Measurements from ENCODE around the gene CCDC15.
"Not testable (repeated sequence)": the region's sequence is repeated elsewhere in the genome, so short reads cannot be mapped to it uniquely, and the experiment has no call there.

CCDC15 gene

DNA sequence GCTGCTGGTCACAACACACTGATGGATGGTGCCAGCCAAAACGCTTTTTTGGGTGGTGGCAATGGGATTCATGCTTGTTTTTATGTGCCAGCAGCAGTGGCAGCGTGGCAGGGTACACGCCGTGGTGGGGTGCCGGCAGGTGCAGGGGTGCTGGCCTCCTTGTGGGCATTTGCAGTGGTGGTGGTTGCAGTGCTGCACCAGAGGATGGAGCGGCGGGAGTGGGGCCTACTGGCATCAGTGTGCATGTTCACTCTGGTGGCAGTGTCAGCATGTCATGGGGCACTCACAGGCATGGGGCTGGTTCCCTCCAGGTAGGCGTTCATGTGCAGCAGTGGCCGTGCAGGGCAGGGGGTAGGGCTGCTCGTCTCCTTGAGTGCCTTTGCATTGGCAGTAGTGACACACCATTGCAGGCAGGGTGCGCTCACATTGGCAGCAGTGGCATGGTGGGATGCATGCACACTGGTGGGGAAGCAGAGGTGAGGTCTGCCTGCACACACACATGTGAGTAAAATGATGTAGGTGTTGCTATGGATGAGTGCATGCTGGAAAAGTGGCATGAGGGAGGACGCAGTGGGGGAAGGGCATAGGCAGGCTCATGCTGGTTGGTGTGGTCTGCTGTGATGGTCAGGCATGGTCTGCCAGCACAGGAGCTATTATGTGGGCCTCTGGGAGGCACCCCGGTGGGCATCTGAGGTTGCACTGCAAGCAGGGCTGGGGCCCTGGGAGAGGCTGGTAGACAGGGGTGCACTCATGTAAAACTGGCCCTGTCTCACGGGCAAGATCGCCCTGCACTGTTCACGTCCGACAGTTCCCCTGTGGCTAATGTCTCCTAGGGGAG lies 29.9 kb downstream of the CCDC15 start:
- FAIRE-seq (no peak), DNase-seq (ENCODE audit: insufficient read length, low spot score) (no peak)

DNA sequence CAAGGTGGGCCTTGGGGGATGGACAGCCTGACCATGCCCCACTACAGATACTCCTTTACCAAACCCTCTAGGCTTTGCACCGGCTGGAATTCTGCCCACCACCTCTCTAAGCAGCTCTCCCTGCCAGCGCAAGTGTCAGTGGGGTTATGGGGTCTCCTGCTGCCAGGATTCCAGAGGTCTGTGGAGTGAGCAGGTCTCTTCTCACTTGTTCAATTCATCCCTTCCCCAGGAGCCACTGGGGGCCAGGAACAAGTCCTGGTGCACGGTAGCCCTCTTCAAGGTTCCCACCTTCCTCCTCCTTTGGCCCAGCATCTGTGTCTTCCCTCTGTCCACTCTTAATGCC lies 30.5 kb downstream of the CCDC15 start:
- FAIRE-seq, result no peak
- DNase-seq (ENCODE audit: insufficient read length, low spot score), result no peak

DNA sequence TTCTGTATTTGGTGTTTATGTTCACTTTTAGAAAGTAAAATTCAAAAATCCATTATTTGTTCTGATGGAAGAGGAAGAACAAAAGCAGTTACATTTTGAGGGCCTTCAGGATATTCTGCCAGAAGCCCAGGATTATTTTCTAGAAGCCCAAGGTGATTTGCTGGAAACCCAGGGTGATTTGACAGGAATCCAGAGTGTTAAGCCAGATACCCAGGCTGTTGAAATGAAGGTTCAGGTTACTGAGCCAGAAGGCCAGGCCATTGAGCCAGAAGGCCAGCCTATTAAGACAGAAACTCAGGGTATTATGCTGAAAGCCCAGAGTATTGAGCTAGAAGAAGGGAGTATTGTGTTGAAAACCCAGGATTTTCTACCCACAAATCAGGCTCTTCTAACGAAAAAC lies 33.1 kb downstream of the CCDC15 start:
- FAIRE-seq (no peak), DNase-seq (ENCODE audit: insufficient read length, low spot score) (no peak)

DNA sequence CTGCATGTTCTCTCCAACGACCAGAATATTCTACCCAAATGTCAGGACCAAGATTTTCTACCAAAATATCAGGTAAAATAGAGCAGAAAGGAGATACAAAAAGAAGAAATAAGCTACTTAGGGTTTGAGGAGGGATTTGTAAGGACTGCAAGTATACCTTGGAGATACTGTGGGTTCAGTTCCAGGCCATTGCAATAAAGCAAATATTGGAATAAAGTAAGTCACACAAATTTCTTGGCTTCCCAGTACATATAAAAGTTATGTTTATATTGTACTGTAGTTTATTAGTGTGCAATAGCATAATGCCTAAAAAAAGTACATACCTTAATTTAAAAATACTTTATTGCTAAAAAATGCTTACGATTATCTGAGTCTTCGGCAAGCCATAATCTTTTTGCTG lies 34.1 kb downstream of the CCDC15 start:
- FAIRE-seq (no peak), DNase-seq (ENCODE audit: insufficient read length, low spot score) (no peak)

DNA sequence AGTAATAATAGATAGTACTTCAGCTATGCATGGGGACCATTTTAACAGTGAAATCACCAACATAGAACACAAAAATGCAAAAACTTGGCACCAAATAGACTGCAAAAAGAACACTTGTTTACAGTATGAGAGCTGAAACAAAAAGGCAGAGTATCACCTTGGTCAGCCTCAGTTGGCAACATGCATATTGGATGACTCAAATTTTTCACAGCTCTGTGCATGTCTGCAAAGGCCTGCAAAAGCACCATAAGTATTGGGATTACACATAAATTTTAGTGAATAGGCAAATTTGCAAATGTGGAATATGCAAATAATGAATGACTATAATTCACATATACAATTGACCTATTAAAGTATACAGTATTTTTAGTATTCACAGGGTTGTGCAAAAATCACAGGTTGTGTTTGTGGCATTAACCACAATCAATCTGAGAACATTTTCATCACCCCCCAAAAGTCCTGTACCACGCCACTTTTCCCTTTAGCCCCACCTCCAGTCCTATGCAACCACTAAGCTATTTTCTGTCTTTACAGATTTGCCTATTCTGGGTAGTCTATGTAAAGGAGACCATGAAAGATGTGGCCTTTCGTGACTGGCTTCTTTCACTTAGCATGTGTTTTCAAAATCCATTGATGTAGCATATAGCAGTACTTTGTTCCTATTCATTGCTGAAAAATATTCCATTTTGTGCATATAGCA lies 47.2 kb downstream of the CCDC15 start:
- DNase-seq (ENCODE audit: insufficient read length, low spot score), result no peak
- FAIRE-seq, result no peak

DNA sequence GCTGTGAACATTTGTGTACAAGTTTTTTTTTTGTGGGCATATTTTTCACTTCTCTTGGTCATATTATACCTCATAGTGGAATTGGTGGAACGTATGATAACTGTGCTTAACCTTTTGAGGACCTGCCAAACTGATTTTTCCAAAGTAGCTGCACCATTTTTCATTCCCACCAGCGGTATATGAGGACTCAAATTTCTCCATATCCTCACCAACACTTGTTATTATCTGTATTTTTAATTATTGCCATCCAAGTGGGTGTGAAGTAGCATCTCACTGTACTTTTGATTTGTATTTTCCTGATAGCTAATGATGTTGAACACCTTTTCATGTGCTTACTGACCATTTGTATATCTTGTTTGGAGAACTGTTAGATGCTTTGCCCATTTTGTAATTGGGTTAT lies 47.8 kb downstream of the CCDC15 start:
- no peak for FAIRE-seq
- DNase-seq (ENCODE audit: insufficient read length, low spot score), result no peak

DNA sequence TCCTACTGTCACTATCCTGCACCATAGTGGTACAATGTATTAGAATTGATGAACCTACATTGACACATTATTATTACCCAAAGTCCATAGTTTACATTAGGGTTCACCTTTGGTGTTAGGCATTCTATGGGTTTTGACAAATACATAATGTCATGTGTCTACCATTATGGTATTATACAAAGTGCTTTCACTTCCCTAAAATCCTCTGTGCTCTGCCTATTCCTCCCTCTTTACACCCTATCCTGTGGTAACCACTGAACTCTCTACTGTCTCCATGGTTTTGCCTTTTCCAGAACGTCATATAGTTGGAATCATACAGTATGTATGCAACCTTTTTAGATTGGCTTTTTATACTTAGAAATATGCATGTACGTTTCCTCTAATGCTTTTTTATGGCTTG lies 51.5 kb downstream of the CCDC15 start:
- DNase-seq (ENCODE audit: insufficient read length, low spot score) (no peak), FAIRE-seq (no peak)

DNA sequence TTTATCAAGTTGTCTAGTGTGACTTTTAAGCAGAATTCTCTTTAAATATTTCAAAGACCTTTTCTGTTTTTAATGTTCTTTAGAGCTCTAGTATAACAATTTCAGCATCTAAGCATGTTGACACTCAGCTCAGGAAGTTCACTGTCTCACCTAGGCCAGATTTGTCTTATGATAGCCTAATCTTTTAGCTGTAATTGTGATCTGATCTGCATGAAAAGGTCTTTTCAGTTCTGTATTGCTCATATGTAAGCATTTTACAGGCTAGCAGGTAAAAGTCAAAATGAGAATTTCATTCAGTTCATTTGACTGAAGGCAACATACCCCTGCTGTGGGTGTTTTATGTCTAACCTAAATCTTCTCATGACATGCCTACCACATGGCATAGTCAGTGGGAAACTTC lies 62.4 kb downstream of the CCDC15 start:
- FAIRE-seq (no peak), DNase-seq (ENCODE audit: insufficient read length, low spot score) (no peak)

DNA sequence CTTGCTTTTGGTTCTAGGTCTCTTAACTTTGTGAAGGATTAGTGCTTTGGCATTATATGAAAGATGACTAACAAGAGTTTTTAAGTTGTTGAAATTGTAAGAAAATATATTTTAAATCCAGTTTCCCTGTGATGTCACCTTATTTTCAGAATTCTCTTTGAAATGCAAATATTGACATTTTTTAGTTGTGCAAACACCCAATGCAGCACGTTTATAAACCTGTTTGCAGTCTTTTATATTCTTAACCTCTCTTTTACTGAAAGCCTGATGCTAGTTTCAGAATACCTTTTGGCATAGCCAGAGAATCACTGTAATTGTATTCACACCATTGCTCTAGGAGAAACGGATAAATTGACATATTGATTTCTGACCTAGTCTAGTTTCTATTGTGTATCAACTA lies 66.3 kb downstream of the CCDC15 start:
- FAIRE-seq (no peak), DNase-seq (ENCODE audit: insufficient read length, low spot score) (no peak)

DNA sequence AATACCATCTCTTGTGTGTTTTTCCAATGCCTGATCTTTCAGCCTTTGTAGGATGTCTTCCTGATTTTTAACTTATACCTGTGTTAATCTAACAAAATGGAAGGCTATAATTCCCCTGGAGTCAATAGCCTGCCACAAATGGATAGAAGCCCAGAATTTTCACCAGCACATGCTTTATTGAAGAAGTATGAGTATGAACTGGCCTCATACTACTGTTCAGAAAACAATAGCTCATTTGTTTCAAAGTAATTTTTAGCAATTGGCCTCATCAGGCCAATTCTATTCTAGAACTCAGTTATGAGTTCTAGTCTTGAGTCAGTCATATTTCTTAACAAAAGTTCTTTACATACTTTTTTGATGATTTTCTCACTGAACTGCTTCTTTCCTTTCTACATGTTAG lies 68.5 kb downstream of the CCDC15 start:
- FAIRE-seq (no peak), DNase-seq (ENCODE audit: insufficient read length, low spot score) (no peak)

DNA sequence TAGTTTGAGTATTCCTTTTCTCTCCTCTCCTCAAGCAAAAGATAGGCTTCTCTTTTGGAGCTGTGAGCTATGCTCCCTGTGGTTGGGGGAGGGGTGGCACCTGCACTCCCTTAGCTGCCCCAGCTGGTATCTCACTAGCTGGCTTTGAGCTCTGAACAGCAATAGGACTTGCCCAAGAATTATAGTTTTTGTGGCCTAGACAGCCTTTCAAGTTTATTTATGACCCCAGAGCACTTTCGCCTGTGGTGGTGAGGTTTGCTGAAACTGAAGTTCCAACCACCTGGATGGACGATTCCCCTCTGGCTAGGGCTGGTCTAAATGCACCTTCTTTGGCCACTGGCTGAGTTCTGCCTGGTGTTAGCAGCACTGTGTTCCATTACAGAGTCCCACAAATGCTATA lies 72.0 kb downstream of the CCDC15 start:
- DNase-seq (ENCODE audit: insufficient read length, low spot score) (no peak), FAIRE-seq (no peak)

DNA sequence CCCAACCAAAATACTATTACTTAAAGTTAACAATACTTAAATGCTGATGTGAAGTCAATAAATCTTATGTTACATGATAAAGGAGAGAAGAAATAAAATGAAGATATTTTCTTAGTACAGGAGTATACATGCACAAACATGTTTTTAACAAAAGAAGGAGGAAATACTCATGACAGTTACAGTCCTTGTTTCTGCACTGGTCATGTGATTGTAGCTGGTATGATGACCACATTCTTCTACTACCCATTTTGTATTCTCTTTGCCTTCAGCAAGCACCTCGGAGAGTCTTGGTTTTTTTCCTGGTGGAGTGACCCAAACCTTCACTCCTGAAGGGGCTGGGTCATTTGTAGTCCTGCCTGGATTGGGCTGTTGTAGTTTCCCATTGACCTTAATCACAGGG lies 75.4 kb downstream of the CCDC15 start:
- not testable (repeated sequence) for FAIRE-seq

DNA sequence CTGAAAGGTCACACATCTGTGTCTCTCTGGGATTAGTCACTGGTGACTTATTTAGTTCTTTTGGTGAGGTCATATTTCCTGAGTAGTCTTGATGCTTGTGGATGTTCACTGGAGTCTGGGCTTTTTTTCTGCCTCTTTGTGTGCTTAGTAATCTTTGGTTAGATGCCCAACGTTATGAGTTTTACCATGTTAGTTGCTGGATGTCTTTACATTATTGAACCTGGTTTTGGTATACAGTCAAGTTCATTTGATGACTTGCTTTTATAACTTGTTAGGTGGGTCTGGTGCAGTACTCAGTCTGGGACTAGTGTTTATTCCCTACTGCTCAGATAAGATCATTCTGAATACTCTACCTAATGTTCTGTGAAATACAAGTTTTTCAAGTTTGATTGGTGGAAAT lies 82.9 kb downstream of the CCDC15 start:
- FAIRE-seq (no peak), DNase-seq (ENCODE audit: insufficient read length, low spot score) (no peak)

More for the DNA sequence above, 75.4 kb downstream of the CCDC15 start:
- not testable (repeated sequence) for DNase-seq (ENCODE audit: insufficient read length, low spot score)

DNA sequence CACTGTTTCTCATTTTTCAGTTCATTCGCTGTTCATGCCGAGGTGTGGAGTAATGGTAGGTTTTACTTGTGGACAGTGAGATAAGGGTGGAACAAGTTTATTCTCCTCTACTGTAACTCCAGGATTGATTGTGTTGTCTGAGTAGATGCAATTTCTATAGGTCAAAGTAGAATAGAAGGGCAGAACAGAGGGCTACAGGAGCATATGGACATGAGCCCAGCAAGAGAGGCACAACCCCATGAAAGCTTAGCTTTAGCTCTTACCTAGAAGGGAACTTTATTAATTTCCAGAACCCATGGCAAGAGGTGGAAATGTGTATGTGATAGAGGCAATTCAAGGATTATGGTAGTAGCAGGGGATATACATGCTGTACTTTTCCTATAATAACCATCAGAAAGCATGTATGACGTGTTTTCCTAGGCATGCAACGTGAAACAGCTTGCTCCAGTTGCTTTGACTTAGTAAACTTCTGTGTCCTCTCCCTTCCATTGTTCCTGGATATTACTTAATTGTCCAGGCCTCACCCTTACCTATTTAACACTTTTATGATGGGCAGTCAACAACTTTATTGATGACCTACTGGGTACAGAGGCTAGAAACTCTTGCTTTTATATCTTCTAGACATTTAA lies 95.3 kb downstream of the CCDC15 start:
- FAIRE-seq, result no peak
- DNase-seq (ENCODE audit: insufficient read length, low spot score), result no peak

DNA sequence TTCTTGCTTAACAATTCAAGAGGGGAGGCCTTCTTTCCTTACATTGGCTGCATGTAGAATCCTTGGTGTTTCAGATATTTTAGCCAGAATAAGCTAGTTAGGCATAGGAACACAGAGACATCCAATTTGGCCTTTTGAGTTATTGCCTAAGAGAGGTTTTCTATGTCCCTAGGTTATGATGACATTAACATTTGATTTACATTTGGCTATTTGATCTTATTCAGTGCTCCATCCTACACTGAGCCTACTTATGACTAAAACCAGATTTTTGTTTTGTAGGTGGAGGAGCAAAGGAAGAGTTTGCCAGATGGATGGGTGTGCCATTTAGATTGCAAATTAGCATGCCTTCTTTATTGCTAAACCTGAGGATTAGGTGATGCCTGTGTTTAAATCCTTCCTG lies 98.0 kb downstream of the CCDC15 start:
- FAIRE-seq (no peak), DNase-seq (ENCODE audit: insufficient read length, low spot score) (no peak)

DNA sequence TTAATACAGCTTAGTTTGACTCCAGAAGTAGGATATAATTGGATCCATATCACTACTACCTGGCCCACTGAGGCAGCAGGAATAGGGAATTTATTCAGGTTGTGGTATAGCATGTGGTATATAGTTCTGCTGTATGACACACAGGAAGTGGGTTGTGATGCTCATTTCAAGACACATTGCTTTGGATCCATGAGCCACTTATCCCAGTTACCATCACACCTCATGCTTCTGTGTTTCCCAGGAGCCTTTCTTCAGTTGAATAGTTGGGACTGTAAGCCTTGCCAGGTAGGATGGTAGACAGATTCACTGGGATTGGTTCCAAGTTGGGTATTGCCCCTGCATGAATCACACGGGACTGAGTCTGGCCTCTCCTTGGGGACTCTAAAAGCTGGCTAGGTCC lies 99.2 kb downstream of the CCDC15 start:
- FAIRE-seq (no peak), DNase-seq (ENCODE audit: insufficient read length, low spot score) (no peak)

DNA sequence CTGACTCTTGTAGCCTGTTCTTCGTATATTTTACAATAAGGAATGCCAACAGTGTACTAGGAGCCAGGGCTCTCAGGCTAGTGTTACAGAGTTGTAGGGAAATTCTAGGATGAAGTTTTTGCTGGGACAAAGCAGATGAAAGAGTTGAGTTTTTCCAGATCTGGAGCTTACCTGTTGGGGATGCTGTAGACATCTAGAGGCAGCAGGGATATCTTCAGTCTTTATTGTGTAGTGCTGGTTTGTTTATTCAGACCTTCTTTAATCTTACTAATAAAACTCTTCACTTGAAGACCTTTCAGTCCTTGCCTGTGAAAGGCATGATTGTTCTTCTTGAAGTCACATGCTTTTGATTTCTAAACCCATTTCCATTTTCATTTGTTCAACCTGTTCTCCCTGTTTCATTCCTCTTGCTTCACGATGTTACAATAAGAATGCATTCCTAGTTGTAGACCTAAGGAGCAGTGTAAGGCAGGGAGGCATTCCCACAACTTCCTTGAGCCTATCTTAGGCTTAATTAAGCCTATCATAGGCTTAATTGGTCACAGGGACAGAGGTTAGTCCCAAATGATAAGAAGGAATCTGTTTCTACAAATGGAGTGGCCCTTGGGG lies 101.2 kb downstream of the CCDC15 start:
- no peak for FAIRE-seq
- DNase-seq (ENCODE audit: insufficient read length, low spot score), result no peak

DNA sequence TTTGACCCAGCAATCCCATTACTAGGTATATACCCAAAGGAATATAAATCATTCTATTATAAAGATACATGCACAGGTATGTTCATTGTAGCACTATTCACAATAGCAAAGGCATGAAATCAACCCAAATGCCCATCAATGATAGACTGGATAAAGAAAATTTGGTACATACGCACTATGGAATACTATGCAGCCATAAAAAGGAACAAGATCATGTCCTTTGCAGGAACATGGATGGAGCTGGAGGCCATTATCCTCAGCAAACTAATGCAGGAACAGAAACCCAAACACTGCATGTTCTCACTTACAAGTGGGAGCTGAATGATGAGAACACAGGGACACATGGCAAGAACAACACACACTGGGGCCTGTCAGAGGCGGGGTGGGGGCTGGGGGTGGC lies 102.1 kb downstream of the CCDC15 start:
- not testable (repeated sequence) for FAIRE-seq; DNase-seq (ENCODE audit: insufficient read length, low spot score)

DNA sequence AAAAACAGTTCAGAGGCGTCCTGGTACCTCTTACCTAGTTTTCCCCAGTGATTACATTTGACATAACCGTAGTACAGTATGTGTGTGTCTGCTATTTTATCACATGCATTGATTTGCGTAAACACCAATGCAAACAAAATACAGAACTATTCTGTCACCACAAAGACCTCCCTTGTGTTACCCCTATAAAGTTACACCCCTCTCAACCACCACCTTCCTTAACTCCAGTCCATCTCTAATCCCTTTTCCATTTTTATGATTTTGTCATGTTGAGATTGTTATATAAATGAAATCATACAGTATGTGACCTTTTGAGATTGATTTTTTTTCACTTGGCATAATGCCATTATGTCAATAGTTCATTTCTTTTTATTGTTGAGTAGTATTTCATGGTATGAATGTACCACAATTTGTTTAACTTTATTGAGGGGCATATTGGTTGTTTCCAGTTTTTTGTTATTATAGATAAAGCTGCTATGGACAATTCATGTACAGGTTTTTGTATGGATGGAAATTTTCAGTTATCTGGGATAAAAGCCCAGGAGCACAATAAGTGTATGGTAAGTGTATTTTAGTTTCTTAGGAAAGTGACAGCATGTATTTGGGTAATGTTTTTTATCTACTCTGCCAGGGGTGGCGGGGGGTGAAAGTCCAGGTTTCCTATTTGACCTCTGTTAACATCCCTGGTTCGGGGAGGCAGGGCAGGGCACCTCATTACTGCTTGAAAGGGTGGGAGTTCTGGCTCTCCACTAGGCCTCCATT lies 103.1 kb downstream of the CCDC15 start:
- DNase-seq (ENCODE audit: insufficient read length, low spot score), result no peak
- no peak for FAIRE-seq

DNA sequence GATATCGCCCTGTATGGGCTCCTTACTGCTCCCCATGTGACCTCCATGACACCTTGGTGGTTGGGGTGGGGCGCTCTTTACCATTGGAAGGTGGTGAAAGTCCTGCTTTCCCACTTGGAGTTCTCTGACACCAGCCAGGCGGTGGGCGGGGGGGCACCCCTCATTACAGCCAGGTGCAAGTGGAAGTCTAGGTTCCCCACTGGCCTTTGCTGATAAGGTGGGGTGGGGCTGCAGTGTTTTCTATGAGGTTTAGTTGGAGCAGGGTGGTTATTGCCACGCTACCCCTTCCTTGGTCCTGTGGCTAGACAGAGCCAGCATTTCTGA lies 103.7 kb downstream of the CCDC15 start:
- DNase-seq (ENCODE audit: insufficient read length, low spot score), result no peak
- no peak for FAIRE-seq

DNA sequence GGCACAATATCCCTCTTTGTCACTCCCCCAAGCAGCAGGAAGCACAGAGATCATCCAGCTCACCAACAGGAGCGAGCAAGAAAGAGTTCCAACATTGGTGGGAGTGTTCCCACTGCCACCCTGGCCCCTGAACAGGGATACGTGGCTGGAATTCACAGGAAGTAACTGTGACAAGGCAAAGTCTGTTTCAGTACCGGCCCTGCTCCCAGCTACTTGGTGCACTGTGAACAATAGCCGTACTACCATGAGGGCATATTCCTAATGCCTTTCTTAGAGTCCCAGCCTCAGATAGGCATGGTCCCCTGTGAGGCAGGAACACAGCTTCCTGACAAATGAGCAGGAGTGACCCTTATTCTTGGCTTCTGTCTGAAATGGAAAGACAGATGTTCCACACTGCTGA lies 107.3 kb downstream of the CCDC15 start:
- no peak for FAIRE-seq
- no peak for DNase-seq (ENCODE audit: insufficient read length, low spot score)

All from HTR-8/SVneo (cell line).